Ascending aorta (tissue), 2 donors: ENCODE results near the gene CYP2C18. TPM values are rescaled to one million over a fixed set of nuclear protein-coding genes. Genes with fewer than 3 reads are reported as not detected.
"Not testable (repeated sequence)": the region's sequence is repeated elsewhere in the genome, so short reads cannot be mapped to it uniquely, and the experiment has no call there.

Experiments used
- DNase-seq, 2 donors: peaks; one replicate each; pipeline ENCODE4 v3.0.0-alpha.2; 2019; ENCODE audit warnings: low spot score in 2 of 2
- H3K27ac ChIP-seq, 2 donors: fragments of 200-600 bp; sonication (generic); one replicate each; pipeline ENCODE4 v1.5.1; 2016 to 2017; ENCODE audit warnings: mild to moderate bottlenecking in 1 of 2
- H3K27me3 ChIP-seq: fragments of 200-600 bp; sonication (generic); one replicate; pipeline ENCODE4 v1.5.1; 2017
- H3K36me3 ChIP-seq, 2 donors: fragments of 200-600 bp; sonication (generic); one replicate each; pipeline ENCODE4 v1.5.1; 2016
- H3K4me1 ChIP-seq, 2 donors: fragments of 200-600 bp; sonication (generic); one replicate each; pipeline ENCODE4 v1.5.1; 2016 to 2017; ENCODE audit warnings: mild to moderate bottlenecking in 1 of 2
- H3K4me3 ChIP-seq, 2 donors: fragments of 200-600 bp; sonication (generic); one replicate each; pipeline ENCODE4 v1.5.1; 2016 to 2017; ENCODE audit warnings: mild to moderate bottlenecking in 1 of 2
- H3K9me3 ChIP-seq, 2 donors: fragments of 200-600 bp; sonication (generic); one replicate each; pipeline ENCODE4 v1.5.1; 2016
- intact Hi-C: fragments of 100-400 bp; cut with DNase I; formaldehyde crosslinking; loops from one replicate; pipeline ENCODE4 v1.15.1; 2023
- total RNA-seq: library from RNA; depleted of rRNA; stranded (reverse); fragments of >200 nt; gene quantifications from one replicate; pipeline ENCODE4 v1.1.0, GENCODE V29; 2016
- TF ChIP-seq, protein P1 (sequence below), 3 experiments: fragments of 200-600 bp in 2 of 3; fragments of 450-650 bp in 1 of 3; sonication (generic) in 2 of 3; IDR thresholded peaks; one replicate each; pipeline ENCODE4 v1.5.1; 2016 to 2019; ENCODE audit warnings: antibody characterized with exemption in 3 of 3, mild to moderate bottlenecking in 1 of 3, moderate library complexity in 1 of 3

The CYP2C18 gene
- total RNA-seq, 1 donor from 2014 or later = not detected

DNA sequence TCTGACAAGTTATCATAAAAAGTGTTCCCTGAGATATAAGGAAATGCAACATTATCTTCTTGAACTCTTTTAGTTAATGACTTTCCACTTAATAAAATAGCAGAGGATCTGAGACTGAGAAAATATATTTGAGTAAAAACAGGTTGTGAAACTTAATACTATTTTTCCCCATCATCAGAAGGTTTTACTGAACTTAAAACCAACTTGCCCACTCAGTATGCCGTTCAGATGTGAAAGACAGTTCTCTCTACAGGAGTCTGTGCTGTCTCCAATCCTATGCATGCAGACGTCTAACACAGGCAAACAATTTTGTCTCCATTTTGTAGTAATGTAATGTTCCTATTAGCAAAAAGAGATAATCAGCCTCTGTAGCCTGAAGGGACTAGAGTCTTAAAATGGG lies 38.2 kb upstream of the CYP2C18 start:
- Histone ChIP-seq H3K4me3 (no peak overlapping the region), H3K36me3 (no peaks in the 10 kb centered on the region), H3K9me3 (no peaks in the 10 kb centered on the region), H3K27me3 (no peaks in the 10 kb centered on the region), H3K4me1 (no peaks in the 10 kb centered on the region), H3K27ac (no peak overlapping the region)
- DNase-seq = no peak
- TF ChIP-seq, protein P1, sequence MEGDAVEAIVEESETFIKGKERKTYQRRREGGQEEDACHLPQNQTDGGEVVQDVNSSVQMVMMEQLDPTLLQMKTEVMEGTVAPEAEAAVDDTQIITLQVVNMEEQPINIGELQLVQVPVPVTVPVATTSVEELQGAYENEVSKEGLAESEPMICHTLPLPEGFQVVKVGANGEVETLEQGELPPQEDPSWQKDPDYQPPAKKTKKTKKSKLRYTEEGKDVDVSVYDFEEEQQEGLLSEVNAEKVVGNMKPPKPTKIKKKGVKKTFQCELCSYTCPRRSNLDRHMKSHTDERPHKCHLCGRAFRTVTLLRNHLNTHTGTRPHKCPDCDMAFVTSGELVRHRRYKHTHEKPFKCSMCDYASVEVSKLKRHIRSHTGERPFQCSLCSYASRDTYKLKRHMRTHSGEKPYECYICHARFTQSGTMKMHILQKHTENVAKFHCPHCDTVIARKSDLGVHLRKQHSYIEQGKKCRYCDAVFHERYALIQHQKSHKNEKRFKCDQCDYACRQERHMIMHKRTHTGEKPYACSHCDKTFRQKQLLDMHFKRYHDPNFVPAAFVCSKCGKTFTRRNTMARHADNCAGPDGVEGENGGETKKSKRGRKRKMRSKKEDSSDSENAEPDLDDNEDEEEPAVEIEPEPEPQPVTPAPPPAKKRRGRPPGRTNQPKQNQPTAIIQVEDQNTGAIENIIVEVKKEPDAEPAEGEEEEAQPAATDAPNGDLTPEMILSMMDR (IDR thresholded peaks at IDR 0.05) = no peak
- intact Hi-C loops = no loop called here

DNA sequence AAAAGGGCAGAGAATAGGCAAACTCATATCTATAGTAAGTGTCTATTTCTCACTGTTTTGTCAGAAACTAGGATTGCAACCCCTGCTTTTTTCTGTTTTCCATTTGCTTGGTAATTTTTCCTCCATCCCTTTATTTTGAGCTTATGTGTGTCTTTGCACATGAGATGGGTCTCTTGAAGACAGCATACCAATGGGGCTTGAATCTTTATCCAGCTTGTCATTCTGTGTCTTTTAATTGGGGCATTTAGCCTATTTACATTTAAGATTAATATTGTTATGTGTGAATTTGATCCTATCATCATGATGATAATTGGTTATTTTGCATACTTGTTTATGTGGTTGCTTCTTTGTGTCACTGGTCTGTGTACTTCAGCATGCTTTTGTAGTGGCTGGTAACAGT lies 28.3 kb upstream of the CYP2C18 start:
- intact Hi-C loops, DNase-seq, H3K36me3 ChIP-seq, H3K27me3 ChIP-seq, H3K27ac ChIP-seq, H3K4me1 ChIP-seq, H3K4me3 ChIP-seq, H3K9me3 ChIP-seq: not testable (repeated sequence)

DNA sequence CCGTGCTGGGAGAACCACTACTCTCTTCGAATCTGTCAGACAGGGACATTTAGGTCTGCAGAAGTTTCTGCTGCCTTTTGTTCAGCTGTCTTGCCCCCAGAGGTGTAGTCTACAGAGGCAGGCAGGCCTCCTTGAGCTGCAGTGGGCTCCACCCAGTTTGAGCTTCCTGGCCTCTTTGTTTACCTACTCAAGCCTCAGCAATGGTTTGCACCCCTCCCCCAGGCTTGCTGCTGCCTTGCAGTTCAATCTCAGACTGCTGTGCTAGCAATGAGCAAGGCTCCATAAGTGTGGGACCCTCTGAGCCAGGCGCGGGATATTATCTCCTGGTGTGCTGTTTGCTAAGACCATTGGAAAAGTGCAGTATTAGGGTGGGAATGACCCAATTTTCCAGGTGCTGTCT lies 20.5 kb upstream of the CYP2C18 start:
- H3K36me3 ChIP-seq, H3K4me1 ChIP-seq, intact Hi-C loops, H3K9me3 ChIP-seq, H3K27me3 ChIP-seq, DNase-seq, H3K4me3 ChIP-seq, H3K27ac ChIP-seq: not testable (repeated sequence)

DNA sequence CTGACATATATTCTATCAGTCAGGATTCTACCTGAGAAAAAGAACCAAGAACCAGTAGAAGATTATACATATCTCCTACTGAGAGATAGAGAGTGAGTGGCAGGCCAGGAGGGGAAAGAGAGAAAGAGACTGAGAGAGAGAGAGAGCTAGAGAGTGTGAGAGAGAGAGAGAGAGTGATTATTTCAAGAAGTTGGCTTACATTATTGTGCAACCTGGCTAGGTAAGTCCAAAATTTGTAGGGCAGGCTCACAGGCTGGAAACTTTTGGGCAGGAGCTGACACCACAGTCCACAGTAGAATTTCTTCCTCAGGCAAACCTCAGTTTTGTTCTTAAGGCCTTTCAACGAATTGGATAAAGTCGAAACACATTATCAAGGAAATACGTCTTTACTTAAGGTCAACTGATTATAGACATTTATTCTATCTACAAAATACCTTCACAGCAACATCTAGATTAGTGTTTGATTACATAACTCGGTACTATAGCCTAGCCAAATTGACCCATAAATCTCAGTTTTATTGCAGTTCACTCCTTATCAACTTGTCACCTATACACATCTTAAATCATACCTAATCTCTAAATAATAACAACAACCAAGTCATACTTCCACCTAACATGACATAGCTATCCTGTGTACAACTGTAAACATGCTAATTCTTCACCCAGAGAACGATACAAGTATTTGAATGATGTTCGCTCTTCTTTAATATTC lies 17.0 kb upstream of the CYP2C18 start:
- no peak overlapping the region for H3K4me3 ChIP-seq
- H3K4me1 ChIP-seq = no peaks in the 10 kb centered on the region
- H3K27ac ChIP-seq = no peak overlapping the region
- intact Hi-C loops = no loop called here
- no peak for DNase-seq
- TF ChIP-seq, protein P1 (IDR thresholded peaks at IDR 0.05) = no peak
- no peaks in the 10 kb centered on the region for H3K9me3 ChIP-seq
- no peaks in the 10 kb centered on the region for H3K36me3 ChIP-seq
- no peaks in the 10 kb centered on the region for H3K27me3 ChIP-seq

DNA sequence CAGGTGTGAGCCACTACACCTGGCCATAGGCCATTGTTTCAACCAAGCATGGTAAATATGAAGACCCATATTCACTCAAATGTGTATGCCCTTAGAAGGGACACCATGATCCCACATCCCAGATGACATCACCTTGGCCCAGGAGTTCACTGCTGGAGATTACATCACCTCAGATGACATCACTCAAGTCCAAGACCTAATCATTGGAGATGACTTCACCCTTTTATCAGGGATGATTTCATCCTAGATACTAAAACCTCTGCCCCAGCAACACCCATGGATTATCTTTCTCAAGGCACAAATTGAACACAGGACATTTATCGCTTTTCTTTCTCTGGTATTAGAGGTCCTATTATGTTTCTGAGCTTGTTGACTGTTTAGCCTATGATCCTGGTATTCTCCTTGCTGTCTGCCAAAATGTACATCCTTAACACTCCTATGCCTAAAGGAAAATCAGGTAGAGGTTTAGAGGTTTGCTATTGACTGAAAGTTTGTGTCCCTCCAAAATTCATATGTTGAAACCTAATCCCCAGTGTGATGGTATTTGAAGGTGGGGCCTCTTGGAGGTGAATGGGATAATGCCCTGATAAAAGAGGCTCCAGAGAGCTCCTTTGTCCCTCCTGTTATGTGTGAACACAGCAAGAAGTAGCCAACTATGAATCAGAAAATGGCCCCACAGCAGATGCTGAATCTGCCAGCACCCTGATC lies 9.8 kb upstream of the CYP2C18 start:
- intact Hi-C loops = no loop called here
- Histone ChIP-seq H3K27ac (no peak overlapping the region), H3K4me1 (no peaks in the 10 kb centered on the region), H3K4me3 (no peak overlapping the region), H3K9me3 (no peaks in the 10 kb centered on the region), H3K27me3 (no peaks in the 10 kb centered on the region), H3K36me3 (no peaks in the 10 kb centered on the region)
- TF ChIP-seq, protein P1 (IDR thresholded peaks at IDR 0.05) = no peak
- no peak for DNase-seq

DNA sequence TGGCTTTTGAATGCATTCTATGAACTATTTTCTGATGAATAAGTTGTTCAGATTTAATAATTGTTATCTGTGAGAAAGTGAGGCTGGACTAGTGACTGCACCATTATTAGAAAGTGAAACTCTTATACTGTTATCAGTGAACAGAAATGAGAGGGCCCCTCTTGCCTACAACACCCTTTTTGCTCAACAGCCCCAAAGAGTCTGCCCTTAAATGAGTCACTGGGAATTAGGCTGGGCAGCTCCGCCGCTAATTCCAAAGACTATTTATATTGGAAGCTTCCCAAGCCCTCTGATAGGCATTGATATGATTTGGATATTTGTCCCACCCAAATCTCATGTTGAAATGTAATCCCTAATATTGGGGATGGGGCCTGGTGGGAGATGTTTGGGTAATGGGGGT lies 7.0 kb upstream of the CYP2C18 start:
- no peaks in the 10 kb centered on the region for H3K4me1 ChIP-seq
- TF ChIP-seq, protein P1 (IDR thresholded peaks at IDR 0.05) = no peak
- no peaks in the 10 kb centered on the region for H3K9me3 ChIP-seq
- H3K27ac ChIP-seq = no peak overlapping the region
- H3K27me3 ChIP-seq = no peaks in the 10 kb centered on the region
- H3K36me3 ChIP-seq = no peaks in the 10 kb centered on the region
- intact Hi-C loops = no loop called here
- H3K4me3 ChIP-seq = no peak overlapping the region
- DNase-seq = no peak
